Measurements from ENCODE around the gene GLT8D2.

GRCh38 chr12:104057771-104058197 lies 7.8 kb upstream of the GLT8D2 start:
- TF ChIP-seq, protein P1, sequence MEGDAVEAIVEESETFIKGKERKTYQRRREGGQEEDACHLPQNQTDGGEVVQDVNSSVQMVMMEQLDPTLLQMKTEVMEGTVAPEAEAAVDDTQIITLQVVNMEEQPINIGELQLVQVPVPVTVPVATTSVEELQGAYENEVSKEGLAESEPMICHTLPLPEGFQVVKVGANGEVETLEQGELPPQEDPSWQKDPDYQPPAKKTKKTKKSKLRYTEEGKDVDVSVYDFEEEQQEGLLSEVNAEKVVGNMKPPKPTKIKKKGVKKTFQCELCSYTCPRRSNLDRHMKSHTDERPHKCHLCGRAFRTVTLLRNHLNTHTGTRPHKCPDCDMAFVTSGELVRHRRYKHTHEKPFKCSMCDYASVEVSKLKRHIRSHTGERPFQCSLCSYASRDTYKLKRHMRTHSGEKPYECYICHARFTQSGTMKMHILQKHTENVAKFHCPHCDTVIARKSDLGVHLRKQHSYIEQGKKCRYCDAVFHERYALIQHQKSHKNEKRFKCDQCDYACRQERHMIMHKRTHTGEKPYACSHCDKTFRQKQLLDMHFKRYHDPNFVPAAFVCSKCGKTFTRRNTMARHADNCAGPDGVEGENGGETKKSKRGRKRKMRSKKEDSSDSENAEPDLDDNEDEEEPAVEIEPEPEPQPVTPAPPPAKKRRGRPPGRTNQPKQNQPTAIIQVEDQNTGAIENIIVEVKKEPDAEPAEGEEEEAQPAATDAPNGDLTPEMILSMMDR (conservative IDR thresholded peaks at IDR 0.05; ENCODE audit: low read depth, low read length) = peak; percentile 94
- no peak for TF ChIP-seq EZH2 (IDR thresholded peaks at IDR 0.05; ENCODE audit: low read length, unreplicated experiment)

All from PC-3 (cell line).